DOHH2 (cell line): ENCODE measurements around the gene LGR6.

Source experiments
- H3F3A ChIP-seq: fragments of 200-600 bp; sonication (generic), shearing (Covaris generic); 2 replicates; pipeline ENCODE4 v1.6.0; 2016; ENCODE audit warnings: antibody characterized with exemption, mild to moderate bottlenecking; ENCODE audit not compliant: control insufficient read depth, insufficient read depth
- H3K27ac ChIP-seq: fragments of 200-600 bp; sonication (generic); 2 replicates; pipeline ENCODE4 v1.5.1; 2014; ENCODE audit warnings: low read depth, mild to moderate bottlenecking, low read length, moderate library complexity
- H3K27me3 ChIP-seq: fragments of 200-600 bp; sonication (generic); 2 replicates; pipeline ENCODE4 v1.6.1; 2014; ENCODE audit warnings: mild to moderate bottlenecking, low read length, mixed read lengths; ENCODE audit not compliant: control insufficient read depth
- H3K36me3 ChIP-seq: fragments of 200-600 bp; sonication (generic); 2 replicates; pipeline ENCODE4 v1.6.1; 2014; ENCODE audit warnings: mild to moderate bottlenecking, low read length, moderate library complexity, mixed read lengths; ENCODE audit not compliant: control insufficient read depth
- H3K4me1 ChIP-seq: fragments of 200-600 bp; sonication (generic); 2 replicates; pipeline ENCODE4 v1.6.1; 2014; ENCODE audit warnings: mild to moderate bottlenecking, low read length, mixed read lengths; ENCODE audit not compliant: control insufficient read depth
- H3K4me2 ChIP-seq: fragments of 200-600 bp; sonication (generic); 2 replicates; pipeline ENCODE4 v1.6.0; 2014; ENCODE audit warnings: mild to moderate bottlenecking, low read length, moderate library complexity
- H3K4me3 ChIP-seq: fragments of 200-600 bp; sonication (generic); 2 replicates; pipeline ENCODE4 v1.5.1; 2014; ENCODE audit warnings: mild to moderate bottlenecking, low read length, mixed read lengths
- H3K79me2 ChIP-seq: fragments of 200-600 bp; sonication (generic); 2 replicates; pipeline ENCODE4 v1.6.1; 2014; ENCODE audit warnings: mild to moderate bottlenecking, low read length, mixed read lengths; ENCODE audit not compliant: control insufficient read depth
- H3K9me2 ChIP-seq: fragments of 200-600 bp; sonication (generic); replicated peaks from 2 replicates; pipeline ENCODE4 v1.6.1; 2014; ENCODE audit warnings: mild to moderate bottlenecking, low read length, mixed read lengths; ENCODE audit not compliant: control insufficient read depth
- H3K9me3 ChIP-seq: fragments of 200-600 bp; sonication (generic); 2 replicates; pipeline ENCODE4 v1.6.1; 2014; ENCODE audit warnings: antibody characterized with exemption, low read length, mixed read lengths; ENCODE audit not compliant: control insufficient read depth, insufficient read depth
- H4K20me1 ChIP-seq: fragments of 200-600 bp; sonication (generic); 2 replicates; pipeline ENCODE4 v1.6.0; 2014; ENCODE audit warnings: low read depth, mild to moderate bottlenecking, antibody characterized with exemption, low read length, moderate library complexity; ENCODE audit not compliant: control insufficient read depth, insufficient read depth
- EZH2phosphoT487 ChIP-seq: fragments of 200-600 bp; sonication (generic); IDR thresholded peaks from 2 replicates; pipeline ENCODE4 v1.6.1; 2017; ENCODE audit warnings: borderline replicate concordance, mild to moderate bottlenecking, antibody characterized with exemption, low read length, moderate library complexity, mixed read lengths
- TF ChIP-seq, protein P1 (sequence below): fragments of 200-600 bp; sonication (generic); IDR thresholded peaks from one replicate; pipeline ENCODE4 v1.5.1; 2014; ENCODE audit warnings: antibody characterized with exemption, mild to moderate bottlenecking, low read depth, low read length; ENCODE audit not compliant: poor library complexity, severe bottlenecking

The LGR6 gene

GRCh38 chr1:202252271-202252670 is 58.7 kb downstream of the LGR6 start:
- no peaks in the 10 kb centered on the region for H3K9me3 ChIP-seq
- H3K27ac ChIP-seq: no peak overlapping the region
- H4K20me1 ChIP-seq: no peaks in the 10 kb centered on the region
- H3K79me2 ChIP-seq: no peaks in the 10 kb centered on the region
- peaks cover 8% of the 10 kb centered on the region for H3K4me1 ChIP-seq
- H3K27me3 ChIP-seq: peaks cover 15% of the 10 kb centered on the region
- TF ChIP-seq EZH2phosphoT487: no peak
- TF ChIP-seq, protein P1, sequence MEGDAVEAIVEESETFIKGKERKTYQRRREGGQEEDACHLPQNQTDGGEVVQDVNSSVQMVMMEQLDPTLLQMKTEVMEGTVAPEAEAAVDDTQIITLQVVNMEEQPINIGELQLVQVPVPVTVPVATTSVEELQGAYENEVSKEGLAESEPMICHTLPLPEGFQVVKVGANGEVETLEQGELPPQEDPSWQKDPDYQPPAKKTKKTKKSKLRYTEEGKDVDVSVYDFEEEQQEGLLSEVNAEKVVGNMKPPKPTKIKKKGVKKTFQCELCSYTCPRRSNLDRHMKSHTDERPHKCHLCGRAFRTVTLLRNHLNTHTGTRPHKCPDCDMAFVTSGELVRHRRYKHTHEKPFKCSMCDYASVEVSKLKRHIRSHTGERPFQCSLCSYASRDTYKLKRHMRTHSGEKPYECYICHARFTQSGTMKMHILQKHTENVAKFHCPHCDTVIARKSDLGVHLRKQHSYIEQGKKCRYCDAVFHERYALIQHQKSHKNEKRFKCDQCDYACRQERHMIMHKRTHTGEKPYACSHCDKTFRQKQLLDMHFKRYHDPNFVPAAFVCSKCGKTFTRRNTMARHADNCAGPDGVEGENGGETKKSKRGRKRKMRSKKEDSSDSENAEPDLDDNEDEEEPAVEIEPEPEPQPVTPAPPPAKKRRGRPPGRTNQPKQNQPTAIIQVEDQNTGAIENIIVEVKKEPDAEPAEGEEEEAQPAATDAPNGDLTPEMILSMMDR: no peak
- no peaks in the 10 kb centered on the region for H3F3A ChIP-seq
- H3K9me2 ChIP-seq: no peaks in the 10 kb centered on the region
- no peak overlapping the region for H3K4me2 ChIP-seq
- H3K36me3 ChIP-seq: no peaks in the 10 kb centered on the region
- H3K4me3 ChIP-seq: no peak overlapping the region

- Histone ChIP-seq H4K20me1 (no peaks in the 10 kb centered on the region), H3K27ac (no peak overlapping the region), H3K4me1 (peaks cover 8% of the 10 kb centered on the region), H3F3A (no peaks in the 10 kb centered on the region), H3K9me2 (no peaks in the 10 kb centered on the region), H3K4me3 (no peak overlapping the region), H3K36me3 (no peaks in the 10 kb centered on the region), H3K27me3 (peaks cover 19% of the 10 kb centered on the region), H3K4me2 (no peak overlapping the region), H3K79me2 (no peaks in the 10 kb centered on the region), H3K9me3 (no peaks in the 10 kb centered on the region)
- TF ChIP-seq, protein P1: no peak
- no peak for TF ChIP-seq EZH2phosphoT487
These were observed 61.1 kb downstream of the LGR6 start for GRCh38 chr1:202254454-202255252.

DNA sequence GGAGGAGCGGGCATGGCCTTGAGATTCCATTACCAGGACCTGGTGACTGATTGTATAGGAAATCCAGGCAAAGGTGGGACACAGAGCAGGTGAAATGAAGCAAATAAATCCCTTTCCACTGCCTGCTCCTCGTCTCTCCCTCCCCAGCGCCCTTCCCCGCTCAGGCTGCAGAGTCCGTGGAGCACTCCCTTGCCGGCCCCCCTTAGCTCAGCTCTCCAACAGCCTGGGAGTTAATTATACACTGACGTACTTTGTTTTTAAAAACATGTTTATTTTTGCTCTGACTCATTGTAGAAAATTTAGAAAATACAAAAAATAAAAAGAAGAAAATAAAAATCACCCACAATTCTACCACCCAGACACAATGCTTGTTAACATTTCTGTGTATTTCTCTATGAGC is 61.7 kb downstream of the LGR6 start:
- peaks cover 8% of the 10 kb centered on the region for H3K4me1 ChIP-seq
- no peaks in the 10 kb centered on the region for H3K9me3 ChIP-seq
- TF ChIP-seq, protein P1: no peak
- no peak for TF ChIP-seq EZH2phosphoT487
- H3K27ac ChIP-seq: no peak overlapping the region
- no peak overlapping the region for H3K4me2 ChIP-seq
- H3F3A ChIP-seq: no peaks in the 10 kb centered on the region
- no peaks in the 10 kb centered on the region for H3K9me2 ChIP-seq
- no peaks in the 10 kb centered on the region for H3K79me2 ChIP-seq
- no peak overlapping the region for H3K4me3 ChIP-seq
- H4K20me1 ChIP-seq: no peaks in the 10 kb centered on the region
- H3K36me3 ChIP-seq: no peaks in the 10 kb centered on the region
- H3K27me3 ChIP-seq: peaks cover 18% of the 10 kb centered on the region
